Neutrophil (primary cell): ENCODE data around the gene GRAP2.
"Not testable (repeated sequence)": the region's sequence is repeated elsewhere in the genome, so short reads cannot be mapped to it uniquely, and the experiment has no call there.

ENCODE experiments used
- H3K27ac ChIP-seq: fragments of 200-600 bp; sonication (generic); 2 replicates; pipeline ENCODE4 v1.5.1; 2016; ENCODE audit warnings: mild to moderate bottlenecking, moderate library complexity
- H3K27me3 ChIP-seq: fragments of 200-600 bp; sonication (generic); 2 replicates; pipeline ENCODE4 v1.6.0; 2016; ENCODE audit warnings: mild to moderate bottlenecking
- H3K36me3 ChIP-seq: fragments of 200-600 bp; sonication (generic); 2 replicates; pipeline ENCODE4 v1.5.1; 2017
- H3K4me1 ChIP-seq, 2 experiments: fragments of 200-600 bp in 1 of 2; sonication (generic) in 1 of 2; 1 replicate in 1 of 2; 2 replicates in 1 of 2; pipeline versions ENCODE4 v1.5.1 to v1.6.1; 2013 to 2016; ENCODE audit warnings: low read depth in 1 of 2, low read length in 1 of 2, mild to moderate bottlenecking in 1 of 2, moderate library complexity in 1 of 2; ENCODE audit not compliant: control insufficient read depth in 1 of 2, insufficient read depth in 1 of 2
- H3K4me3 ChIP-seq, 2 experiments: fragments of 200-600 bp in 1 of 2; sonication (generic) in 1 of 2; 1 replicate in 1 of 2; 2 replicates in 1 of 2; pipeline ENCODE4 v1.5.1; 2013 to 2016; ENCODE audit warnings: low read depth in 1 of 2, low read length in 1 of 2, mild to moderate bottlenecking in 1 of 2, moderate library complexity in 1 of 2
- H3K9me3 ChIP-seq: fragments of 200-600 bp; sonication (generic); 2 replicates; pipeline ENCODE4 v1.5.1; 2016
- TF ChIP-seq, protein P1 (sequence below): fragments of 200-600 bp; sonication (generic); IDR thresholded peaks from 2 replicates; pipeline ENCODE4 v1.5.1; 2016; ENCODE audit warnings: antibody characterized with exemption

Gene GRAP2

DNA sequence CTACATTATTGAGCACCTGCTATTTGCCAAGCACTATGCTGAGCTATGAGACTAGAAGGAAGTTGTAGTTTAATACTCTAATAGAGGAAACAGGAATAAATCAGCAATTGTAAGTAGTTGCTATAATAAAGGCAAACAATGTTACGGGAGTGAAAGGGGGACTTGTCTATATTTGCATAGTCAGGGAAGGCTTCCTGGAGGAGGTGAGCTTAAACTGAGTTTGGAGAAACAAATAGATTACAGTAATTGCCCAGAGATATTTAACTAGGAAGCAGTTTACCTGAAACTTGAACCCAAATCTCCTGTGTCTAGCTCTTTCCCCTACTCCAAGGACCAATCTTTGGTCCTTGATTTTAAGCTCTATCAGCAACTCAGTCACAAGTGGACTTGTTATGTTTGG, 5.2 kb upstream of the GRAP2 start:
- Histone ChIP-seq H3K27me3 (no peaks in the 10 kb centered on the region), H3K27ac (no peak overlapping the region), H3K36me3 (no peaks in the 10 kb centered on the region), H3K9me3 (no peaks in the 10 kb centered on the region), H3K4me1 (peaks cover 27 to 35% of the 10 kb centered on the region in 2 experiments), H3K4me3 (no peak overlapping the region)
- TF ChIP-seq, protein P1, sequence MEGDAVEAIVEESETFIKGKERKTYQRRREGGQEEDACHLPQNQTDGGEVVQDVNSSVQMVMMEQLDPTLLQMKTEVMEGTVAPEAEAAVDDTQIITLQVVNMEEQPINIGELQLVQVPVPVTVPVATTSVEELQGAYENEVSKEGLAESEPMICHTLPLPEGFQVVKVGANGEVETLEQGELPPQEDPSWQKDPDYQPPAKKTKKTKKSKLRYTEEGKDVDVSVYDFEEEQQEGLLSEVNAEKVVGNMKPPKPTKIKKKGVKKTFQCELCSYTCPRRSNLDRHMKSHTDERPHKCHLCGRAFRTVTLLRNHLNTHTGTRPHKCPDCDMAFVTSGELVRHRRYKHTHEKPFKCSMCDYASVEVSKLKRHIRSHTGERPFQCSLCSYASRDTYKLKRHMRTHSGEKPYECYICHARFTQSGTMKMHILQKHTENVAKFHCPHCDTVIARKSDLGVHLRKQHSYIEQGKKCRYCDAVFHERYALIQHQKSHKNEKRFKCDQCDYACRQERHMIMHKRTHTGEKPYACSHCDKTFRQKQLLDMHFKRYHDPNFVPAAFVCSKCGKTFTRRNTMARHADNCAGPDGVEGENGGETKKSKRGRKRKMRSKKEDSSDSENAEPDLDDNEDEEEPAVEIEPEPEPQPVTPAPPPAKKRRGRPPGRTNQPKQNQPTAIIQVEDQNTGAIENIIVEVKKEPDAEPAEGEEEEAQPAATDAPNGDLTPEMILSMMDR, result no peak

DNA sequence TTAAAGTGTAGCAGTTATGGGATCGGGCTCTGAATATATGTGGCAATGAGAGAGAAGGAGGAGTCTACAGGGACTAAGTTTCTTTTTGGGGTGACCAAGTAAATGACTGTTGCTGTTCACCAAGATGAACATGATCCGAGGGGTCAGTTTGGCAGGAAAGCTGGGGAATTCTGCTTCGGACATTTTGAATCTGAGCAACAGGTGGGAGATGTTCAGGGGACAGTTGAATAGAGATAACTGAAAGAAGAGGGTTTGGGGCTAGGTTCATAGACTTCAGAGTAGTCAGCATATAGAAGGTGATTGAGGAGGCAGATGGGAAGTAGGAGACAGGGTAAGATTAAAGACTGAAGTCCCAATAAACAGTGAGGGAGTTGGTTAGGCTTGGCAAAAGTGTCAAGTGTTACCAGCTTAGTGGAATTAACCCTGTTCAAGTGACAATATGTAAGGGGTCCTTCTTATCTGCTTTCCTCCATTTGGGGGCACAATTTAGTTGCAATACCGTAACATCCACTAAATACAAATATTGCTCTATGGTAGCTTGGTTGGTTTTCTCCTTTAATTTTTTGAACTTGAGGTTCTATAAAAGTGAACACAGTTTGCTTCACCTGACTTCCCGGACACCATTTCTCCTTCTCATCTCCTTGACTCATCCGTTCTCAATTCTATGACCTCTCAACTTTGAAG, 4.4 kb upstream of the GRAP2 start:
- H3K27ac ChIP-seq, result no peak overlapping the region
- no peaks in the 10 kb centered on the region for H3K9me3 ChIP-seq
- H3K4me3 ChIP-seq, result no peak overlapping the region
- no peaks in the 10 kb centered on the region for H3K27me3 ChIP-seq
- TF ChIP-seq, protein P1, result no peak
- peaks cover 27 to 39% of the 10 kb centered on the region in 2 experiments for H3K4me1 ChIP-seq
- no peaks in the 10 kb centered on the region for H3K36me3 ChIP-seq

DNA sequence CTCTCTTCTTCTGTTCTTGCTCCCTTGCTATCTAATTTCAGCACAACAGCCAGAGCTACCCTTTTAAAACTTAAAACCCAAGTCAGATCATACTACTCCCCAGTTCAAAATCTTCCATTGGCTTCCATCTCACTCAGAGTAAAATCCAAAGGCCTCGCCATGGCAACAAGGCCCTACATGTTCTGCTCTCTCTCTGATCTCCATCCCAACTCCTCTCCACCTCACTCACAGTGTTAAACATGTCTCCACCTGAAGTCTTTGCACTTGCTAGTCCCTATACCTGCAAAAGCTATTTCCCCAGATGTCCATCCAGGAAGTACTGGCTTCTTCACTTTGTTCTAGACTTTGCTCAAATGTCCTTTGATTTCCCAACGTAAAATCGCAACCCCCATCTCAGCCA, 3.0 kb upstream of the GRAP2 start:
- Histone ChIP-seq H3K4me3 (no peak overlapping the region), H3K27me3 (no peaks in the 10 kb centered on the region), H3K36me3 (no peaks in the 10 kb centered on the region), H3K9me3 (no peaks in the 10 kb centered on the region), H3K4me1 (peaks cover 17 to 28% of the 10 kb centered on the region in 2 experiments), H3K27ac (no peak overlapping the region)
- TF ChIP-seq, protein P1, result no peak

DNA sequence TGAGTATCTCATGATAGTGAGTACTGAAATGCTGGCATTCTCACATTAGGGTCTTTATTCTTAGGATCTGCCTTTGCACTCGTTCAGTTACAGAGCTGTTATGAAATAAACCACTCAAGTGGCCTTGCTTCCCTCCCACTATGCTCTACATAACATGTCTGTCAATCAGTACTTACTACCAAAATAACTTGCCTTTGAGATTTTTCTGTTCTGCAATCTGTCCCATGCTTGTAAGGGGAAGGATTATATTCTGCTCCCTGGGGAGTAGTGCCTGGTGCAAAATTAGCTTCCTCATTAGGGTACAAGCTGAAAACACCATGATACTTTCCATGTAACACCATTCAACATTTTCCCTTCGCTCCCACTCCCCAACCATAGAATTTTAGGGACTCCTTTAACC, 1.9 kb upstream of the GRAP2 start:
- Histone ChIP-seq H3K9me3 (no peaks in the 10 kb centered on the region), H3K4me1 (peaks cover 17 to 28% of the 10 kb centered on the region in 2 experiments), H3K27ac (no peak overlapping the region), H3K27me3 (no peaks in the 10 kb centered on the region), H3K4me3 (no peak overlapping the region), H3K36me3 (no peaks in the 10 kb centered on the region)
- TF ChIP-seq, protein P1, result no peak

DNA sequence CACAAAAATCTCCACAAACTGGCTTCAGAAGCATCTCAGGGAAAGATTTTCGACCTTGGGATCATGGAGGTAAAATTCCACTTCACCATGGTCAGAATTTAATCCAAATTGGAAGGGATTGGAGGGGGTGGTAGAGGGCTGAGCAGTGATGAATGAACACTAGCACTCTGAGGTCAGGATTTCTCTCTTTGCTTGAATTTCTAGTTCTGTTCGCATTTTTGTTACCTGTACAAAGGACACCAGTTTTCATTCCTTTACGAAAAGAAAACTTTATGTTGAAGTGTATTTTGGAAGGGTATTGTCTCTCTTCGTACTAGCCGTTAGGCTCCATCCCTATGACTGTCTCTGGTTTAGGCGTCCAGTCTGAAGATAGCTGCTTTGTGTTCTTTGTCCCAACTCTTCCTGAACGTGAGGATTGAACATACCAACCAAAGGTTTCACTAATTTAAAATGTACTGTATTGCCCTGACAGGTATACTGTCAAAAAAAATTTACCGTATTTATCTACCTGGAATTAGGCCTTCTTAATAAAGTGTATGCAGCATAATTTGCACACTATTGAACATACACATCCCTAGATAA, 772 bp downstream of the GRAP2 start:
- Histone ChIP-seq H3K36me3 (no peaks in the 10 kb centered on the region), H3K4me1 (peaks cover 17 to 28% of the 10 kb centered on the region in 2 experiments), H3K27ac (no peak overlapping the region), H3K4me3 (no peak overlapping the region), H3K27me3 (no peaks in the 10 kb centered on the region), H3K9me3 (no peaks in the 10 kb centered on the region)
- TF ChIP-seq, protein P1, result no peak

DNA sequence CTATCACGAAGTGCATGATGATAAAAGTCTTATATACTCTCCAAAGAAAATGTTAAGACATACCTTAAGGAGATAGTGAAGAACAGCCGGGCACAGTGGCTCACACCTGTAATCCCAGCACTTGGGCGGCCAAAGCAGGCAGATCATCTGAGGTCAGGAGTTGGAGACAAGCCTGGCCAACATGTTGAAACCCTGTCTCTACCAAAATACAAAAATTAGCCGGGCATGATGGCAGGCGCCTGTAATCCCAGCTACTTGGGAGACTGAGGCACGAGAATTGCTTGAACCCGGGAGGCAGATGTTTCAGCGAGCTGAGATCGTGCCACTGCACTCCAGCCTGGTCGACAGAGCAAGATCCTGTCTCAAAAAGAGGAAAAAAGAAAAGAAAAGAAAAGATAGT, 3.1 kb downstream of the GRAP2 start:
- H3K4me1 ChIP-seq, result peaks cover 2 to 12% of the 10 kb centered on the region in 2 experiments
- not testable (repeated sequence) for H3K4me3 ChIP-seq, H3K27me3 ChIP-seq, H3K36me3 ChIP-seq, H3K9me3 ChIP-seq, H3K27ac ChIP-seq
